Measurements from ENCODE around the gene PKDCC. TPM values are rescaled to one million over a fixed set of nuclear protein-coding genes. Genes with fewer than 3 reads are reported as not detected.

Gene PKDCC
- total and polyA plus RNA-seq, 2 of the 8 experiments (the other 6 are each of a cell fraction or from before 2014, with no cell fraction given): 49.9 to 80.1 TPM

- TF ChIP-seq RXRA (IDR thresholded peaks at IDR 0.05; ENCODE audit: insufficient read depth, low read depth, low read length) (no peak), YY1 (IDR thresholded peaks at IDR 0.05; ENCODE audit: low read depth, low read length) (no peak), SIN3A (conservative IDR thresholded peaks at IDR 0.05 in 1 of 2, IDR thresholded peaks at IDR 0.05 in 1 of 2; ENCODE audit: low read depth in 1 of 2, low read length in 2 of 2) (no peak)
These were observed 46.1 kb upstream of the PKDCC start (continued) for GRCh38 chr2:42001711-42002201.
